HEK293 (cell line): ENCODE data around the gene ECE1.

ENCODE experiments used
- SP2 ChIP-seq: fragments of 450-650 bp; formaldehyde crosslinking; IDR thresholded peaks from 2 replicates; pipeline ENCODE4 v1.5.1; 2016; ENCODE audit warnings: missing biosample characterization, missing genetic modification characterization
- ZBTB7A ChIP-seq: fragments of 450-650 bp; formaldehyde crosslinking; IDR thresholded peaks from 2 replicates; pipeline ENCODE4 v1.5.1; 2016; ENCODE audit warnings: low read depth, missing biosample characterization, missing genetic modification characterization
- ZNF140 ChIP-seq: fragments of 450-650 bp; formaldehyde crosslinking; IDR thresholded peaks from 2 replicates; pipeline ENCODE4 v1.5.1; 2016; ENCODE audit warnings: missing biosample characterization, missing genetic modification characterization
- ZNF175 ChIP-seq: fragments of 450-650 bp; formaldehyde crosslinking; IDR thresholded peaks from 2 replicates; pipeline ENCODE4 v1.5.1; 2016; ENCODE audit warnings: missing biosample characterization, missing genetic modification characterization
- ZNF211 ChIP-seq: fragments of 450-650 bp; formaldehyde crosslinking; IDR thresholded peaks from 2 replicates; pipeline ENCODE4 v1.5.1; 2016; ENCODE audit warnings: low read depth, missing biosample characterization, missing genetic modification characterization
- ZNF248 ChIP-seq: fragments of 450-650 bp; formaldehyde crosslinking; IDR thresholded peaks from 2 replicates; pipeline ENCODE4 v1.5.1; 2017; ENCODE audit warnings: missing biosample characterization, missing genetic modification characterization
- ZNF302 ChIP-seq: fragments of 450-650 bp; formaldehyde crosslinking; IDR thresholded peaks from 2 replicates; pipeline ENCODE4 v1.5.1; 2016; ENCODE audit warnings: missing biosample characterization, missing genetic modification characterization, low read depth
- ZNF623 ChIP-seq: fragments of 450-650 bp; formaldehyde crosslinking; IDR thresholded peaks from 2 replicates; pipeline ENCODE4 v1.5.1; 2016; ENCODE audit warnings: missing biosample characterization, missing genetic modification characterization
- ZNF830 ChIP-seq: fragments of 450-650 bp; IDR thresholded peaks from 2 replicates; pipeline ENCODE4 v1.5.0; 2018; ENCODE audit warnings: missing biosample characterization, missing genetic modification characterization, low read depth, mild to moderate bottlenecking, moderate library complexity
- TF ChIP-seq, protein P1 (sequence below): fragments of 450-650 bp; formaldehyde crosslinking; IDR thresholded peaks from 2 replicates; pipeline ENCODE4 v1.5.1; 2016; ENCODE audit warnings: missing biosample characterization, missing genetic modification characterization
- TF ChIP-seq, protein P2 (sequence below): fragments of 450-650 bp; formaldehyde crosslinking; conservative IDR thresholded peaks from 2 replicates; pipeline ENCODE4 v1.5.1; 2016; ENCODE audit warnings: low read depth, missing biosample characterization, missing genetic modification characterization
- TF ChIP-seq, protein P3 (sequence below): fragments of 450-650 bp; formaldehyde crosslinking; IDR thresholded peaks from 2 replicates; pipeline ENCODE4 v1.5.1; 2016; ENCODE audit warnings: missing biosample characterization, missing genetic modification characterization
- TF ChIP-seq, protein P4 (sequence below): fragments of 450-650 bp; formaldehyde crosslinking; IDR thresholded peaks from 2 replicates; pipeline ENCODE4 v1.5.1; 2016; ENCODE audit warnings: missing biosample characterization, missing genetic modification characterization, low read depth
- TF ChIP-seq, protein P5 (sequence below): fragments of 450-650 bp; formaldehyde crosslinking; IDR thresholded peaks from 2 replicates; pipeline ENCODE4 v1.5.1; 2016; ENCODE audit warnings: missing biosample characterization, missing genetic modification characterization

DNA sequence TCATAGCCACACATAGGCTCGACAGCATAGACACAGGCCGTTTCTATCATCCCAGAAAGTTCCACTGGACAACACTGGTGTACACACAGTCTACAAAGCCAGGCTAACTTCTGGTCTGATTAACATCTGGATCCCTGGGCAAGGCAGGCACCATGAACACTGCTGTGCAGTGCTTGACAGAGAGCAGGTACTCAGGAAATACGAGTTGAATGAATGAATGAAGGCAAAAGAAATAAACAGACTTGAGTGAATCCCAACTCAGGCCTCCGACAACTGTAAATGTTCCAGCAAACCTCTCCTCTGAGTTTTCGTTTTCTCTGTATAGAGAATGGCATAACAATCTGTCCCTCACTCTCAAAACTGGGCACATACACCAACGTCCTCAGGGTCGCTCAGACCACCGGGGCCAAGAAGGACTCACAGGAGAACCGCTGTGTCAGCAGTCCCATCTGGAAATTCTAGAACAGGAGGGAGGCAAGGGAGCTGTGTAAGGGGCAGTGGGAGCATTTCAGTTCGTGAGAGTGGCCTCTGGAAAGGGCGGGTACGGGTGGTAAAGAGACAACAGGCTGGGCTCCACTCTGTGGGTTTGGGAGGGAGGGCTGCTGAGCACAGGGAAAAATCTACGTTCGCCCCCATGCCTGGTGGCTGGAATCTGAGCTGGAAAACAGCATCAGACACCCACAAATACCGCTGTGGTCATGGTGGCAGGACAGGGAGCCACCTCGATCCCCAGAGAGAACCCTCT lies 15.1 kb upstream of the ECE1 start:
- TF ChIP-seq SP2 (no peak), ZNF140 (no peak), ZNF211 (tag by site-specific recombination) (no peak), ZBTB7A (tag by site-specific recombination) (no peak), ZNF248 (tag by site-specific recombination) (no peak), ZNF830 (no peak), ZNF175 (tag by site-specific recombination) (no peak), ZNF302 (tag by site-specific recombination) (no peak), ZNF623 (tag by site-specific recombination) (no peak)
- TF ChIP-seq, protein P1, sequence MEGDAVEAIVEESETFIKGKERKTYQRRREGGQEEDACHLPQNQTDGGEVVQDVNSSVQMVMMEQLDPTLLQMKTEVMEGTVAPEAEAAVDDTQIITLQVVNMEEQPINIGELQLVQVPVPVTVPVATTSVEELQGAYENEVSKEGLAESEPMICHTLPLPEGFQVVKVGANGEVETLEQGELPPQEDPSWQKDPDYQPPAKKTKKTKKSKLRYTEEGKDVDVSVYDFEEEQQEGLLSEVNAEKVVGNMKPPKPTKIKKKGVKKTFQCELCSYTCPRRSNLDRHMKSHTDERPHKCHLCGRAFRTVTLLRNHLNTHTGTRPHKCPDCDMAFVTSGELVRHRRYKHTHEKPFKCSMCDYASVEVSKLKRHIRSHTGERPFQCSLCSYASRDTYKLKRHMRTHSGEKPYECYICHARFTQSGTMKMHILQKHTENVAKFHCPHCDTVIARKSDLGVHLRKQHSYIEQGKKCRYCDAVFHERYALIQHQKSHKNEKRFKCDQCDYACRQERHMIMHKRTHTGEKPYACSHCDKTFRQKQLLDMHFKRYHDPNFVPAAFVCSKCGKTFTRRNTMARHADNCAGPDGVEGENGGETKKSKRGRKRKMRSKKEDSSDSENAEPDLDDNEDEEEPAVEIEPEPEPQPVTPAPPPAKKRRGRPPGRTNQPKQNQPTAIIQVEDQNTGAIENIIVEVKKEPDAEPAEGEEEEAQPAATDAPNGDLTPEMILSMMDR (tag by site-specific recombination): no peak
- TF ChIP-seq, protein P2, sequence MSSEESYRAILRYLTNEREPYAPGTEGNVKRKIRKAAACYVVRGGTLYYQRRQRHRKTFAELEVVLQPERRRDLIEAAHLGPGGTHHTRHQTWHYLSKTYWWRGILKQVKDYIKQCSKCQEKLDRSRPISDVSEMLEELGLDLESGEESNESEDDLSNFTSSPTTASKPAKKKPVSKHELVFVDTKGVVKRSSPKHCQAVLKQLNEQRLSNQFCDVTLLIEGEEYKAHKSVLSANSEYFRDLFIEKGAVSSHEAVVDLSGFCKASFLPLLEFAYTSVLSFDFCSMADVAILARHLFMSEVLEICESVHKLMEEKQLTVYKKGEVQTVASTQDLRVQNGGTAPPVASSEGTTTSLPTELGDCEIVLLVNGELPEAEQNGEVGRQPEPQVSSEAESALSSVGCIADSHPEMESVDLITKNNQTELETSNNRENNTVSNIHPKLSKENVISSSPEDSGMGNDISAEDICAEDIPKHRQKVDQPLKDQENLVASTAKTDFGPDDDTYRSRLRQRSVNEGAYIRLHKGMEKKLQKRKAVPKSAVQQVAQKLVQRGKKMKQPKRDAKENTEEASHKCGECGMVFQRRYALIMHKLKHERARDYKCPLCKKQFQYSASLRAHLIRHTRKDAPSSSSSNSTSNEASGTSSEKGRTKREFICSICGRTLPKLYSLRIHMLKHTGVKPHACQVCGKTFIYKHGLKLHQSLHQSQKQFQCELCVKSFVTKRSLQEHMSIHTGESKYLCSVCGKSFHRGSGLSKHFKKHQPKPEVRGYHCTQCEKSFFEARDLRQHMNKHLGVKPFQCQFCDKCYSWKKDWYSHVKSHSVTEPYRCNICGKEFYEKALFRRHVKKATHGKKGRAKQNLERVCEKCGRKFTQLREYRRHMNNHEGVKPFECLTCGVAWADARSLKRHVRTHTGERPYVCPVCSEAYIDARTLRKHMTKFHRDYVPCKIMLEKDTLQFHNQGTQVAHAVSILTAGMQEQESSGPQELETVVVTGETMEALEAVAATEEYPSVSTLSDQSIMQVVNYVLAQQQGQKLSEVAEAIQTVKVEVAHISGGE (tag by site-specific recombination): no peak
- TF ChIP-seq, protein P3, sequence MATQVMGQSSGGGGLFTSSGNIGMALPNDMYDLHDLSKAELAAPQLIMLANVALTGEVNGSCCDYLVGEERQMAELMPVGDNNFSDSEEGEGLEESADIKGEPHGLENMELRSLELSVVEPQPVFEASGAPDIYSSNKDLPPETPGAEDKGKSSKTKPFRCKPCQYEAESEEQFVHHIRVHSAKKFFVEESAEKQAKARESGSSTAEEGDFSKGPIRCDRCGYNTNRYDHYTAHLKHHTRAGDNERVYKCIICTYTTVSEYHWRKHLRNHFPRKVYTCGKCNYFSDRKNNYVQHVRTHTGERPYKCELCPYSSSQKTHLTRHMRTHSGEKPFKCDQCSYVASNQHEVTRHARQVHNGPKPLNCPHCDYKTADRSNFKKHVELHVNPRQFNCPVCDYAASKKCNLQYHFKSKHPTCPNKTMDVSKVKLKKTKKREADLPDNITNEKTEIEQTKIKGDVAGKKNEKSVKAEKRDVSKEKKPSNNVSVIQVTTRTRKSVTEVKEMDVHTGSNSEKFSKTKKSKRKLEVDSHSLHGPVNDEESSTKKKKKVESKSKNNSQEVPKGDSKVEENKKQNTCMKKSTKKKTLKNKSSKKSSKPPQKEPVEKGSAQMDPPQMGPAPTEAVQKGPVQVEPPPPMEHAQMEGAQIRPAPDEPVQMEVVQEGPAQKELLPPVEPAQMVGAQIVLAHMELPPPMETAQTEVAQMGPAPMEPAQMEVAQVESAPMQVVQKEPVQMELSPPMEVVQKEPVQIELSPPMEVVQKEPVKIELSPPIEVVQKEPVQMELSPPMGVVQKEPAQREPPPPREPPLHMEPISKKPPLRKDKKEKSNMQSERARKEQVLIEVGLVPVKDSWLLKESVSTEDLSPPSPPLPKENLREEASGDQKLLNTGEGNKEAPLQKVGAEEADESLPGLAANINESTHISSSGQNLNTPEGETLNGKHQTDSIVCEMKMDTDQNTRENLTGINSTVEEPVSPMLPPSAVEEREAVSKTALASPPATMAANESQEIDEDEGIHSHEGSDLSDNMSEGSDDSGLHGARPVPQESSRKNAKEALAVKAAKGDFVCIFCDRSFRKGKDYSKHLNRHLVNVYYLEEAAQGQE (tag by site-specific recombination): no peak
- TF ChIP-seq, protein P4, sequence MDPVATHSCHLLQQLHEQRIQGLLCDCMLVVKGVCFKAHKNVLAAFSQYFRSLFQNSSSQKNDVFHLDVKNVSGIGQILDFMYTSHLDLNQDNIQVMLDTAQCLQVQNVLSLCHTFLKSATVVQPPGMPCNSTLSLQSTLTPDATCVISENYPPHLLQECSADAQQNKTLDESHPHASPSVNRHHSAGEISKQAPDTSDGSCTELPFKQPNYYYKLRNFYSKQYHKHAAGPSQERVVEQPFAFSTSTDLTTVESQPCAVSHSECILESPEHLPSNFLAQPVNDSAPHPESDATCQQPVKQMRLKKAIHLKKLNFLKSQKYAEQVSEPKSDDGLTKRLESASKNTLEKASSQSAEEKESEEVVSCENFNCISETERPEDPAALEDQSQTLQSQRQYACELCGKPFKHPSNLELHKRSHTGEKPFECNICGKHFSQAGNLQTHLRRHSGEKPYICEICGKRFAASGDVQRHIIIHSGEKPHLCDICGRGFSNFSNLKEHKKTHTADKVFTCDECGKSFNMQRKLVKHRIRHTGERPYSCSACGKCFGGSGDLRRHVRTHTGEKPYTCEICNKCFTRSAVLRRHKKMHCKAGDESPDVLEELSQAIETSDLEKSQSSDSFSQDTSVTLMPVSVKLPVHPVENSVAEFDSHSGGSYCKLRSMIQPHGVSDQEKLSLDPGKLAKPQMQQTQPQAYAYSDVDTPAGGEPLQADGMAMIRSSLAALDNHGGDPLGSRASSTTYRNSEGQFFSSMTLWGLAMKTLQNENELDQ (tag by site-specific recombination): no peak
- TF ChIP-seq, protein P5, sequence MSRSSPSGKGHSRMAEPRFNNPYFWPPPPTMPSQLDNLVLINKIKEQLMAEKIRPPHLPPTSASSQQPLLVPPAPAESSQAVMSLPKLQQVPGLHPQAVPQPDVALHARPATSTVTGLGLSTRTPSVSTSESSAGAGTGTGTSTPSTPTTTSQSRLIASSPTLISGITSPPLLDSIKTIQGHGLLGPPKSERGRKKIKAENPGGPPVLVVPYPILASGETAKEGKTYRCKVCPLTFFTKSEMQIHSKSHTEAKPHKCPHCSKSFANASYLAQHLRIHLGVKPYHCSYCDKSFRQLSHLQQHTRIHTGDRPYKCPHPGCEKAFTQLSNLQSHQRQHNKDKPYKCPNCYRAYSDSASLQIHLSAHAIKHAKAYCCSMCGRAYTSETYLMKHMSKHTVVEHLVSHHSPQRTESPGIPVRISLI (tag by site-specific recombination): no peak
